HG03103 (cell line): ENCODE results near the gene FSIP2.

Source experiments
- ATAC-seq: cut with Tn5 transposase; IDR thresholded peaks from one replicate; pipeline ENCODE4 v1.9.1; 2021; ENCODE audit warnings: low read depth; ENCODE audit not compliant: unreplicated experiment

FSIP2 gene, protein sequence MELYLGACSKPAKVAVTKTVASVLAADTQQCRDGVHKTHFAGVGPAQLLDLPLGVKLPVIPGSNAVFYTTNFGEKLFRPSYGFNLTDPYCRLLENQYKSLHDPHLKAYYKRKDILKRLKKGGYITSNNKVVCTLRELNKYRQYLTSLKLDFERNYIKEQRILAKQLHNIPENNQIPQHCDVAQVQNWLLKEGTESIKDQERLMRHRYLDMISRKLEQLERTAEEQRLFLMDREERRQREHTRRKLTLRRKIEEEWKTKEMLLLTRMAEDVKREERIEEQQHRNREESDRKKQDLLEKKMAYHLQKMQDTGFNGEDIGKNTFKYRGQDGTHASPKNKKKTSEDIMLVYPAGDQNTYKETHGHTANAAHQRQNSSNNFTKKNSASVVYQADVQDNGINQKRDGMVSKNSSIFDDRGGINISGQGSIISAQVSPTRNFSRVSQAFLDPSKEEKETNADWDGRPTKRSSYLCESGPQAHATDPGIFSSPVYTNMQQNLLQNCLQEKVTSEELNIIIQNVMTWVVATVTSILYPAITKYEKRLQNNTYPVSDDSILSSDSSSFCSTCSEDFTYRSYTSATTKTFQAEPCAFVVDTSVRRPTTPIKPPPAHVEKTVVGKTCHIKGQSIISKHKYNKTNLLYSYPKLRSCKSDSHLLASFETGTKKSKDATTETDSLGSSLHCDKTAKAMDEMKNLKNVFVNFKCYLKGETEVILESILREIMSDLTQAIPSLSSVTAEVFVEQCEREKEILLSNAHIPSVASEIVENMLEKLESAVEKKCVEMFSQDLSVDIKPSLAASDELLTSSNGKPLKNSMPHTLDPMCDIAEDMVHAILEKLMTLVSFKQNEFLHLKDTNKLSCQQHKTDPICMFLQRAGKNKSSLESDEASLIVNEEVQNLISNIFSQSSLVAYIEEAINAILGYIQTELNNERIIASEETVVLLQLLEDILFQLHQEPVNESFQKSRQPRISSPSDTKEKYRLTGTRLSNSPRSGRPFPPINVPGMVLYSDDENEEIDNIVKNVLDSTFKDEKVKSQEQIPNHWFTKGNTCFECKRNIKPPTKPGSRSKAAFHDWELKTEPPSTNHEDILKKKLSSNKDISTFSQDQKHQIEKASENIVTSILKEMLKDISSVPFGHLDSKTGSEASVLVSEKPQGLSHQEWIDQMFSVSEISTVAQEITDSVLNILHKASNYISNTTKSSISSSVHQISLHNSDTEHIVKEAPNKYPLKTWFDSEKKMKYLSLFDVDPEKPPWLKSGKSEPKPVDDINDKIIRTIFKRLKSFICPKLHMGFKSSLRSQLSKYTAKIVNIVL (N-terminal part only)

DNA sequence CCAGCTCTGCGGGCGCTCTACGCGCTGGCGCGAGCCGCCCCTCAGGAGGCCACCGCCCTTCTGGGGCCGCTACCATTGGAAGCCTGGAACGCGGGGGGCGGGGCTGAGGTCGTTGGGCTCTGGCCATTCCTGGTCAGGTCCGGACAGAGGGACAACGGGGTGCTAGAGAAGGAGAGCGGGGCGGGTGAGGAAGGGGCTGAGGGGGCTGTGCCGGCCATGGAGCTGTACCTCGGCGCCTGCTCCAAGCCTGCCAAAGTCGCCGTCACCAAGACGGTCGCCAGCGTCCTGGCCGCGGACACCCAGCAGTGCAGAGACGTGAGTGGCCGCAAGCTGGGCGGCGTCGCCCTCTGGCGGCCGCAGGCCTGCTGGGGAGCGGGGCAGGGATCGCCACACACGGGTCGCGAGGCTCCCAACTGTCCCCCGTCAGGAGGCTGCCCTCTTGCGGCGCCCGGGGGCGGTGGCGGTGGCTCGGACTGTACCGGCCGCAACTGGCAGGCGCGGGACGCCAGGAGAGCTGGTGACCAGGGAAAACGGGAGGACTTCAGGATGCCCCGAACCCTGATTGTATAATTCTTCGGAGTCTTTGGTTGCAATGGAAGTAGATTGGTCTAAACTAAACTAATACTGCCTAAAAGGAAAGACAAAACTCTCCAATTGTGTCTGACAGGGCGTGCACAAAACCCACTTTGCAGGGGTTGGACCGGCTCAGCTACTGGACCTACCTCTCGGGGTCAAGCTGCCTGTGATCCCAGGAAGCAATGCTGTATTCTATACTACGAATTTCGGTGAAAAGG, at the start of gene FSIP2:
FSIP2 (plus strand) TSS at position 126 of the 794 bp plus-strand sequence; CDS start at position 217, 91 bp downstream.
- ATAC-seq: peak; percentile 99

DNA sequence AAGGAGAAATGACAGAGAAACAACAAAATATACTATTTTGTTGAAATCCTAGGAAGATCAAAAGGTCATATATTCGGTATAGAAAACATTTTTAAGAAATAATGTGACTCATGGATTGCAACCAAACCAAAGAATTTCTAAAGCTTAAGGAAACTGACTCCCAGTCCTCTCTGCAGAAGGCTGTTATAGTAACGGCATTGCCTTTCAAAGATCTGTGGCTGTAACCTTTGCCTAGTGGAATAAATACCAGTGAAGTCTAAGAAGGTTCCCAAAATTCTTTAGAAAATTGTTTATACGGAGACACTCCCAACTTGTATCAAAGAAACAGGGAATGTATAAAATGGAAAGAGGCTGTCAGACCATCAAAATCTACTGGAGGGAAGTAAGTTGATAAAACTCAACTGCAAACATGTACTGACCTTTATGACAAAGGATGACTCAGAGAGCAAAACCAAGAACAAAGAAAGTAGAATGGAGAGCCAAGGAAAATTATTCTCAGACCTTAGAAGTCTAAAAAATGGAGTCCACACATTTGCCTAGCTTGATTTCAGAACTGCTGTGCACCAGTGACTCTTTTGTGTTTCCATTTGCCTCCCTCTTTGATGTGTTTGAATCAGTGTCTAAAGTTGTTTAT, 48.6 kb upstream of the FSIP2 start:
- no peak for ATAC-seq

DNA sequence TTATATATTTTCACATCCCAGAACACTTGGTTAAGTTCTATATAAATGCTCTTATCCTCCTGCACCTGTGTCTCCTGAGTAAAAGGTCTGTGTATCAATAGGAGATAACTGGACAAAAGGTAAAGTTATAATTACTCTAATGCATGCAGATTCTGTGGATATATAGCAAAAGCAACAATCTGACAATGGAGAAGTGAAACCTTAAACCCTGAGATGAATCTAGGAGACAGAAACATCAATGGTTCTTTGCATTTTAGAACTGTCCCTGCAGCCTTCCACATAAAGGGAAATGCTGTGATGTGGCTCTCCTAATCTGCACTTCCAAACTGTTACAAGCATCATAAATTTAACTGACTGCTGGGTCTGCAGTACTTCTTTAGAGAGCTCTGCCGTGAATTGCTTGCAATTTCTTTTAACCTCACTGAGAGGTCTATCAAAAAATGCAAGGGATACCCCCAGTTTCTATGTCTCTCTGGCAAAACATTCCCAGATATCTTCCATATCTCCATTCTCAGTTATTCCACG, 42.8 kb upstream of the FSIP2 start:
- ATAC-seq: no peak

DNA sequence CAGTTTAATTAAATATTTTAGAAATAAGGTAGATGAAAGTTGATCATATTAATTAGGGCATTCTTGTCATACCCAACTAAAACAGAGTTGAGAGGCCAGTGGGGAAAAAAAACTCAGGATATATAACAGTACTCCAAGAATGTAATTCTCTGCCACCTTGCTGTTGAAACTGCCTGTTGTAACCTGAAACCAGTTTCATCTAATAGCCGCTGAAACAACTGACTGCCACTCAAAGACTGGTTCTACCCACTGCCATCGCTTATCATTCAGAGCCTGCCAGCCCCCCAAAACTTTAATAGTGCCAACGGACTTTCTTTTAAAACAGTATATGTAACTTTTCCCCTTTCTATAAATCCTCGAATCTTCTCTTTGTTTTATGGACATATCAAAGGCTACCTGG, 37.7 kb upstream of the FSIP2 start:
- ATAC-seq: no peak

DNA sequence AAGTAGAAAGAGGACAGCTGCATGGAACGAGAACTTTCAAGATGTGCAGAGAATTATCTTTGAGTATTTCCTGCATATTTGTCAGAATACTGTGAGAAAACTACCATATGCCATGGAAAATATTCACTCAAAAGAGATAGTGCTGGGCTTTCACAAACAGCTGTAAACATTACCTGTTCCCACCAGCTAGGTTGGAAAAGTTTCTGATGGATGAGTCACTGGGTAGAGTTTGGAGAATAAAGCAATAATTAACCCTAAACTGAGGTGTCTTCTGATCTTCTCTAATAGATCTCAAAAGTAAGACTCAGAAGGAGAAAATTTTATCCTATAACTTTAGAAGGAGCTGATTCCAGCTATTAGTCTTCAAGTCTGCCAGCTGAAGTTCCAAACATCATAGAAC, 3.9 kb upstream of the FSIP2 start:
- no peak for ATAC-seq

DNA sequence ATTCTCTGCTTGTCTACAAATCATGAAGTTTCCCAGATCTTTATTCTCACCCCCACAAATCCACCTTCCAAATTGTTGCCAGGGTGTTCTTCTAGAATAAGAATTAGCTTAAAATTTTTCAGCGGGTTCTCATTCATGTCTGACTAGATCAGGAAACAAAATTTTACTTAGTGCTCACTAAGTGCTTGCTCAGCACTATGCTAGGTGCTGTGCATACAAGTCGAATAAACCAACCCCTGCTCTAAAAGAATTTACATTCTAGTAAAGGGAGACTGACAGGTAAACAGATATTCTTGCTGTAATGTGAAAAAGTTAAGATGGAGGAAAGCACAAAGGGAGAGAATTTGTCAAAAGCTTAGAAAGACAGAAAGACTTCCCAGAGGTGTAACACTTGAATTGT, 2.4 kb upstream of the FSIP2 start:
- no peak for ATAC-seq

DNA sequence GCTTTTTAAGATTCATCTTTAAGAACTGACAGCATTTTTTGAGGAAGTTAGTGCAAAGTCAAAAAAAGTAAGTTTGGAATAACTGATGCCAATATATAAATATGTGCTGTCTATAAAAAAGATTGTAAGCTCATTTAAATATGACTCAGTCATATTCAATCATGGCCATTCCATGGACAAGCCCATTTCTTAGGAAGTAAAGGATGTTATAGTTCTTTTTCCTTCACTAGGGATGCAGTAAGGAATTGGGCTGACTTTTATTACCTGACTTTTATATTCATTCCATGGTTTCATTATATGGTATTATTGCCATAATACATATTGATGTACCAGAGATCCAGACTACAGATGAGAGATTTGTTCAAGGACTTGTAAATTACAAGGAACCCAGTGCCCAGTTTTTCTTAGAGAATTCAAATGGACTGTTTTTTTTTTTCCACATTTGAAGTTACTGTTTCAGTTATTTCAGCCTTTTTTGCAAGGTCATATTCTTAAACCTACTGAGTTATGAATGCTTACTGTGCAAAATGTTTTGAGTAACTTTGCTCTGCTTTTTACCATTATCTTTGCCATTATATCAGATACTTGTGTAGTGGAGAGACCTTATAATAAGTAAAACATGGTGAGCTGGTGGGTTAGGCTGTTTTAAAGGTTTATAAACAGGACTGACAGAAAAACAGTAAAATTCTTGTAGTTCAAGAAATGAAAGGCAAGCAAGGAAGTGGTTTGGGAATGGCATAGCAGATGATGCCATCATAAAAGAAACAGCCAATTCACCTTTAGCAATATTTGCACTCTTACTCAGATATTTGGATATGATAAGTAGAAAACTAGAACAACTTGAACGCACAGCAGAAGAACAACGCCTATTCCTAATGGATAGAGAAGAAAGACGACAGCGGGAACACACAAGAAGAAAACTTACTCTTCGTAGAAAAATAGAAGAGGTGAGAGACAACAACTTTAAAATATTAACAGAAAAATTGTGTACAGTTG, 7.6 kb downstream of the FSIP2 start:
- ATAC-seq: no peak

DNA sequence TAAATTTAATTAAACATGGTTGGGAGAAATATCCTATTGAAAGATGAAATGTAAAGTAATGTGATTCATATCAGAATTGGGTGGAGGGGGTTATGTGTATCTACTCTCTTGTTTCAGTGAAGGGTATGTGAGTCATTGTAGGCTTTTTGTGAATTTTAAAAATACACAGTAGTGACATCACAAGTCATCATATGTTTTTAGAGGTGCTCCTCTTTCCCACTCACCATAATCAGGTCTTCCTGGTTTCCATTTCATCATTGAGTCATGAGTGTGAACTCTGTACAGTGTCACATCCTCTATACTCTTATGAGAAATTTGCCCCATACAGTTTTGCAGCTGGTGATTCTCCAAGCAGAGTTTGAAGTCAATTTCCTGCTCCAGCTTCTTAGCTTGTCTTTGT, 18.8 kb downstream of the FSIP2 start:
- no peak for ATAC-seq

DNA sequence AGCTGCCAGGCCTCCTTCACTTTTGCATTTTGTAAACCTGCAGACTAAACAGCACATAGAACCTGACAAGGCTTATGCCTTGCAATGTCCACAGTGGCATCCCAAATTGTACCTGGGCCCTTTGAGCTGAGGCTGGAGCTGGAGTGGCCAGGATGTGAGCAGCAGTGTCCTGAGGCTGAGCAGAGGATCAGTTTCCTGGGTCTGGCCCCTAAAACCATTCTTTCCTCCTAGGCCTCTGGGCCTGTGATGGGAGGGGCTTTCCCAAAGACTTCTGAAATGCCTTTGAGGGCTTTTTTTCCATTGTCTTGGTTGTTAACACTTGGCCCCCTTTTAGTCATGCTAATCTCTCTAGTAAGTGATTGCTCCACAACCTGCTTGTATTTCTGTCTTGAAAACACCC, 32.8 kb downstream of the FSIP2 start:
- no peak for ATAC-seq

DNA sequence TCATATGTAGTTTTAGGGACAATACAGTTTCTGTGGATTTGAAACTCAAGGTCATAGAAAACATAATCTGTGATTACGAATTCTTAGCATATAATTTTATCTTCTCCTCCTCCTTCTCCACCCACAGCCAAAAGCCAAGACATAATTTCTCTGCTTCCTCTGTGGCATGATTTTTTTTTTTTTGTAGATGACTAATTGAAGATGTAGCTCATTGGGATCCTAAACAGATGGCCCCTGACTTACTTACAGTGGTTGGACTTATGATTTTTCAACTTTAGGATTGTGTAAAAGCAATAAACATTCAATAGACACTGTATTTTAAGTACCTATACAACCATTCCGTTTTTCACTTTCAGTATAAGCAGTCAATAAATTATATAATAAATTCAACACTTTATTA, 42.3 kb downstream of the FSIP2 start:
- no peak for ATAC-seq

DNA sequence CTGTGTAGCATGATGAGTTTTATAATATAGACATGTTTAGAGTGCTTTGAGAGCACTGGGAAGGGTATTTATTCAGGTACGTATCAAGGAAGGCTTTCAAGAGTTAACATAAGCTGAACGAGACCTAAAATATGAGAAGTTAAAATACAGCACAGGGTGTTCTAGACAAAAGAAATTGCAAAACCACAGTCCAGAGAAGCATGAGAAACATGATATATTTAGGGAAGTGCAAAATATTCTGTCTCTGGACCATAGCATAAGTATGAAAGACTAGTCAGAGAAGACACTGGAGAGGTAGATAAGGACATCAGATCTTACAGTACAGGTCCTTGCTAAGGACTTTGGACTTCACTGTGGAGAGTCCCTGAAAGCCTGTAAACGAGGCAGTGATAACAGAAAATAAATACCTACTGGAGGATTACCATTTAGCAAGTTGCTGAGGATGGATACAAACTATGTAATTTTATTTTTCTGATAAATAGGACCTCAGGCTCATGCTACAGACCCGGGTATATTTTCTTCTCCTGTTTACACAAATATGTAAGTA, 43.7 kb downstream of the FSIP2 start:
- no peak for ATAC-seq

DNA sequence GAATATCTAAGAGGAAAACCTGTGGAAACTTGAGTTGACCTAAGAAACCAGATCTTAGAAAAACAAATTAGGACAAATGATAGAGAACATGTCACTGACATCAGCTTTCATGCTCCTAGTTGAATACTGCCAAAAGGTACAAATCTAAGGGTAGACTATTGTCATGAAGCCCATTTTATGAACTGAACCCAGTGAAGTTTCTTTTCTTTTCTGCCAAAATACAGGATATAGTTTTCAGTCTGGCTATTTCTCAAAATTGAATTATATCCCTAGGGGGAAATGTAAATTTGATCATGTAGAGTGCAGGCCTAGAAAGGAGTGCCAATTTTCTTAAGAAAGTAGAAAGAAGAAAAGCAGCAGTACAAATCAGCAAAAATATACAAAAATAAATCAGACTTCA, 46.6 kb downstream of the FSIP2 start:
- no peak for ATAC-seq

DNA sequence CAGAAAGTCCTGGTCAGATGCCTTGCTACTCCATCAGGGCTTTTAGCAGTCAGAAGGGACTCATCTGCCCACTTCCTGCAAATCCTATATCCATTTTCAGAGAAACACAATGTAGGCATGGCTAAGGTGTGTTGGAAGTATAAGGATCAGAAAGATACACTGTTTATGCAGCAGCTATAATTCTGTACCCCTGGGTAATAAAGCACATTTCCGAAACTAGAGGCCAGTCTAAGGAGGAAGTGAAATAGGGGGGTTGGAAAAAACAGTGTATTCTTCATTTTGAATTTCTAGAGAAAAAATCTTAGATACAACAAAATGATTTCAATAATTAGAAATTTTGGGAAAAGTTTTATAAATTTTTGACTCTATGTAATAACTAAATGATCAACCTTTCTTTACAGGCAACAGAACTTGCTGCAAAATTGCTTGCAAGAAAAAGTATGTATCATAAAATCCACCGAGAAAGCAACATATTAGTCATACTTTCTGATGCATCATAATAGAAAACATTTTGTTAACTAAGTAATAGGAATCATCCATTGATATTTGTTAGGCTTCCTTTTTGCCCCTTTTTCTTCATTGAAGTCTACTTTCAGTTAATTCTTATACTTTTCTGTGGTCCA, 47.4 kb downstream of the FSIP2 start:
- peak; percentile 82 for ATAC-seq

DNA sequence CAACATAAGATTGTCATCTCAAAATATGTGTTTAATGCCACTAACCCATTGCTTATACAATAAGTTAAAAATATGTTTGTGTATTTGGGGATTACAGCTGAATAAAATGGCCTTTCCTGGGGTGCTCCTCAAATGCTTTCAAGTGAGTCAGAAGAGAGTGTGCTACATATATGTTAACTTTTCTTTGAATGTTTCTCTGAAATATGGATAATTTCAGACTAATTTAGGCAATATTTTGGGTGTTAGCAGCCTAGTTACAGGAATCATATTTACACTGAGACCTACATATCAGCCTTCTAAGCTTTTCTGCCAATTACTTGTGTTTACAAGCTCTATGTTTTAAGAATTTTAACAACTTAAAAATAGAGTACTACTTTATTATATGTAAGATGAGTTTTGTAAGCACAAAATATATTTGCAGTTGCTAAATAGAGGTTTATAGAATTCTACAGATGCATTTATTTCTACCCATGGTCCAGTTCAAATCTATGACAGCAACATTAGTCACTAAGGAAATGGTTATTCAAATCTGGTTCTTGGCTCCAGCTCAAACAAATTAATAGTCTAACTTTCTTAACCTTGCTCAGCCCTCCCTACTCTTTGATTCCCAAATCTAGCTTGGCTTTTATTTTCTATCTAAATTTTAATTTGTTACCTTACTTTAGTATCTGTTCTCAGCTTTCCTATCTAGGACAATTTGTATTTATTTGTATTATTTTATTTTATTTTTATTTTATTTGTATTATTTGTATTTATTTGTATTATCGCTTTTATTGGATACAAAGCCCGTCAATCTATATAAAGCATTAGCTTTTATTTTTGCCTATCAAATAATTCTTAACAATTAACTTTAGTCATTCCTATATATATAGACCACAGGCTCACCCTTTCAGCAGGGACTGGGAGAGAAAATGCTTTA, 48.9 kb downstream of the FSIP2 start:
- ATAC-seq: no peak

DNA sequence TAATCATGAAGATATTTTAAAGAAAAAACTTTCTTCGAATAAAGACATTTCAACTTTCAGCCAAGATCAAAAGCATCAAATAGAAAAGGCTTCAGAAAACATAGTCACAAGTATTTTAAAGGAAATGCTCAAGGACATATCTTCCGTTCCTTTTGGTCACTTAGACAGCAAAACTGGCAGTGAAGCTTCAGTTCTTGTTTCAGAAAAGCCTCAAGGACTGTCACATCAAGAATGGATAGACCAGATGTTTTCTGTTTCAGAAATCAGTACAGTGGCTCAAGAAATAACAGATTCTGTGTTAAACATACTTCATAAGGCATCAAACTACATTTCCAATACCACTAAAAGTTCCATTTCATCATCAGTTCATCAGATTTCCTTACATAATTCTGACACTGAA, 51.8 kb downstream of the FSIP2 start:
- ATAC-seq: no peak

DNA sequence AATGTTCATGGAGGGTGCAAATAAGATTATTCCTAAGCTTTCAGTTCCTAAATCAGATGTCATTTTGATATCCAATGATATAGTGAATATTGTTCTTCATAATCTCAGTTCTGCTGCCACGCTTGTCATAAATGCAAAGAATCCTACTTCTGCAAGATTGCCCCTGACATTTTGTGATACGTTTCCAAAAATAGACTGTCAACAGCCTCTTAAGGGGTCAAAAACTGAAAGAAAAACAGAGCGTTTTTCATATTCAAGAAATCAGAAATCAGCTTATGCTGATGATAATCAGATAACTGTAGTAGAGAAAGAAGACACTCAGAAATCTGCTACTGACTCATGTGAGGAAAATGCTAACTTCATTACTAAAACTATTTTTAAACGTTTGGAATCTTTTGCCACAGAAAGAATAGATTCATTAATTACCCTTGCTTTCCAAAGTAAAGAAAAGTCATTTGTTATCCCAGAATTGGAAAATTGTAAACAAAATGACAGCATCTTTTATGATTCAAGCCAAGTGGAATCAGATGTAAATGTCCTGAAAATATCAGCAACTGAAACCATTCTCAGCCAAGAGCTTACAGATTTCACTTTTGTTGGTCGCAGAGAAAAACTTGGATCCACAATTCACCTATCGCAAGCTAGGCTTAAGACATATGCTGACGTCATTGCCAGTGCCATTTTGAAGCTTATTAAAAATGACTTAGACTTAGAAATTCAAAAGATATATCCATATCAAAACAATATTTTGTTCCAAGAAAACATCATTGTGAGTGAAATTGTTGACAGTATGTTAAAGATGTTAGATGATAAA, 55.1 kb downstream of the FSIP2 start:
- ATAC-seq: no peak
